22Rv1 (cell line): ENCODE data around the gene IFT74.

ENCODE experiments used
- ZFX ChIP-seq: fragments of 450-650 bp; IDR thresholded peaks from 2 replicates; pipeline ENCODE4 v1.6.1; 2017; ENCODE audit warnings: antibody characterized with exemption, borderline replicate concordance
- TF ChIP-seq, protein P1 (sequence below): fragments of 450-650 bp; IDR thresholded peaks from 2 replicates; pipeline ENCODE4 v1.5.1; 2017; ENCODE audit warnings: mild to moderate bottlenecking

DNA sequence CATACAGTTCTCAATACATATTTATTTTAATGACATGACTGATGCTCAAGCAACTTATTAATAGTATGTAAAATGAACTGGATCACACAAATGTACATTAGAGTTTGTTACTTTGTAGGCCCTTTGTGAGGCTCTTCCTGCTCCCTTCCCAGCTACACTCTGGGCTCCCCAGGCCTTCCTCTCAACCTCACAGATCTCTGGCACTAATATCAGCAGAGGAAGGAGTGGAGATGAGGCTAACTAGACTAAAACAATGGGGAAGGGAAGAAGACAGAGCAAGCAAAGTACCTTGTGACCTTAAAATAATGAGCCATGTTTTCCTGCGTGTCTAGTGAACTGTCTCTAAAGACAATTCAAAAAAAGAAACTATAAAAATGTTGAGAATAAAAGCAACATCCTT is 122.5 kb downstream of the IFT74 start:
- TF ChIP-seq, protein P1, sequence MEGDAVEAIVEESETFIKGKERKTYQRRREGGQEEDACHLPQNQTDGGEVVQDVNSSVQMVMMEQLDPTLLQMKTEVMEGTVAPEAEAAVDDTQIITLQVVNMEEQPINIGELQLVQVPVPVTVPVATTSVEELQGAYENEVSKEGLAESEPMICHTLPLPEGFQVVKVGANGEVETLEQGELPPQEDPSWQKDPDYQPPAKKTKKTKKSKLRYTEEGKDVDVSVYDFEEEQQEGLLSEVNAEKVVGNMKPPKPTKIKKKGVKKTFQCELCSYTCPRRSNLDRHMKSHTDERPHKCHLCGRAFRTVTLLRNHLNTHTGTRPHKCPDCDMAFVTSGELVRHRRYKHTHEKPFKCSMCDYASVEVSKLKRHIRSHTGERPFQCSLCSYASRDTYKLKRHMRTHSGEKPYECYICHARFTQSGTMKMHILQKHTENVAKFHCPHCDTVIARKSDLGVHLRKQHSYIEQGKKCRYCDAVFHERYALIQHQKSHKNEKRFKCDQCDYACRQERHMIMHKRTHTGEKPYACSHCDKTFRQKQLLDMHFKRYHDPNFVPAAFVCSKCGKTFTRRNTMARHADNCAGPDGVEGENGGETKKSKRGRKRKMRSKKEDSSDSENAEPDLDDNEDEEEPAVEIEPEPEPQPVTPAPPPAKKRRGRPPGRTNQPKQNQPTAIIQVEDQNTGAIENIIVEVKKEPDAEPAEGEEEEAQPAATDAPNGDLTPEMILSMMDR = no peak
- no peak for TF ChIP-seq ZFX
